Measurements from ENCODE around the gene SORL1.

DNA sequence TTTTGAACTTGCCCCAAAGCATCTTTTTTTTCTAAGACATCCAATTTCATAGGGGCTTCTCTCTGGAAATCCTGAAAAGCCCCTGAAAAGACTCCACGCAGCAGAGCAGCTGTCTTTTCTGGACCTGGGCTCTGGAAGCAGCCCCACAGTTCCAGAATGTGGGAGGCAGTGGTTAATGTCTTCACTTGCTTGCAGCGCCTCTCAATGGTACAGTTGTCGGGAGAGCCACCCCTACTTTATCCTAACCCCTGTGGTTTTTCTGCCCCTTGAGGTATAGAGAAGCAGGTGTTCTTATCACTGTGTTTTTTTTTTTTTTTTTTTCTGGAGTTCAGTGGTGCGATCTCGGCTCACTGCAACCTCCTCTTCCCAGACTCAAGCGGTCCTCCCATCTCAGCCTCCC lies 84.0 kb downstream of the SORL1 start:
- no peak for TF ChIP-seq CTCF (IDR thresholded peaks at IDR 0.05 in 2 of 3, conservative IDR thresholded peaks at IDR 0.05 in 1 of 3; ENCODE audit: insufficient read depth in 2 of 3, low read depth in 1 of 3, low read length in 3 of 3)
- no peak for TF ChIP-seq KLF16 (IDR thresholded peaks at IDR 0.05)
- no peak for TF ChIP-seq SREBF2 (CRISPR knock-in tag; IDR thresholded peaks at IDR 0.05)
- no peak for TF ChIP-seq ZNF609 (CRISPR knock-in tag; IDR thresholded peaks at IDR 0.05; ENCODE audit: borderline replicate concordance)
- no peak for TF ChIP-seq ZFP30 (CRISPR knock-in tag; IDR thresholded peaks at IDR 0.05; ENCODE audit: borderline replicate concordance)
- no peak for TF ChIP-seq HDAC2 (IDR thresholded peaks at IDR 0.05)
- no peak for TF ChIP-seq TARDBP (IDR thresholded peaks at IDR 0.05)
- no peak for TF ChIP-seq EGR1 (conservative IDR thresholded peaks at IDR 0.05)
- no peak for TF ChIP-seq TAF1 (IDR thresholded peaks at IDR 0.05; ENCODE audit: control insufficient read depth, extremely low read depth, insufficient read depth, low read length, severe bottlenecking)
- no peak for TF ChIP-seq ELF4 (CRISPR knock-in tag; IDR thresholded peaks at IDR 0.05)
